ENCODE measurements around the gene DUSP11. TPM values are rescaled to one million over a fixed set of nuclear protein-coding genes. Genes with fewer than 3 reads are reported as not detected.
A peak's percentile ranks its signal among the peaks of the same experiment; 100 is the strongest.

Gene DUSP11
- total and polyA plus RNA-seq, 2 of the 13 experiments (the other 11 are each of a cell fraction or from before 2014, with no cell fraction given), result 30.5 to 36.2 TPM

GRCh38 chr2:73779467-73780236, at the start of gene DUSP11 (continued):
- no peak for TF ChIP-seq KIAA2018 (CRISPR knock-in tag; IDR thresholded peaks at IDR 0.05; ENCODE audit: borderline replicate concordance)
- peak; percentile 47; the same call in 1 of the 2 replicates for TF ChIP-seq HMGXB3 (CRISPR knock-in tag; IDR thresholded peaks at IDR 0.05; ENCODE audit: borderline replicate concordance)
- TF ChIP-seq ZNF44 (CRISPR knock-in tag; IDR thresholded peaks at IDR 0.05), result peak; percentile 31; the same call in 1 of the 2 replicates
- TF ChIP-seq HDAC6 (IDR thresholded peaks at IDR 0.05; ENCODE audit: low read depth, low read length), result no peak
- peak; percentile 88 for TF ChIP-seq FOXP4 (CRISPR knock-in tag; IDR thresholded peaks at IDR 0.05)
- TF ChIP-seq SRF (IDR thresholded peaks at IDR 0.05; ENCODE audit: low read depth, low read length), result 0 out of 2 replicates have a peak, but pooled peaks have one; percentile 62
- no peak for TF ChIP-seq CHD2 (IDR thresholded peaks at IDR 0.05; ENCODE audit: low read depth, low read length)
- TF ChIP-seq CBX2 (IDR thresholded peaks at IDR 0.05; ENCODE audit: low read depth, low read length), result no peak
- TF ChIP-seq CBX2 (CRISPR knock-in tag; IDR thresholded peaks at IDR 0.05; ENCODE audit: low read depth), result no peak
- no peak for TF ChIP-seq RNF2 (conservative IDR thresholded peaks at IDR 0.05; ENCODE audit: low read depth)
- TF ChIP-seq ZNF296 (CRISPR knock-in tag; conservative IDR thresholded peaks at IDR 0.05), result no peak
- TF ChIP-seq FOXJ3 (CRISPR knock-in tag; IDR thresholded peaks at IDR 0.05; ENCODE audit: borderline replicate concordance), result peak; percentile 92
- TF ChIP-seq ZFX (CRISPR knock-in tag; IDR thresholded peaks at IDR 0.05; ENCODE audit: low read depth), result peak; percentile 77
- no peak; the same call in 1 of the 2 replicates for TF ChIP-seq MYNN (CRISPR knock-in tag; IDR thresholded peaks at IDR 0.05; ENCODE audit: low read depth)
